Right ventricle myocardium inferior (tissue), 1 donor: ENCODE results near the gene TRUB1. TPM values are rescaled to one million over a fixed set of nuclear protein-coding genes. Genes with fewer than 3 reads are reported as not detected.
"Not testable (repeated sequence)": the region's sequence is repeated elsewhere in the genome, so short reads cannot be mapped to it uniquely, and the experiment has no call there.

Experiments used
- ATAC-seq: fragments of 200-7000 bp; cut with Tn5 transposase; one replicate; pipeline ENCODE4 v1.9.1; 2020; ENCODE audit warnings: mild to moderate bottlenecking, moderate library complexity
- DNase-seq: peaks from one replicate; pipeline ENCODE4 v3.0.0; 2021; ENCODE audit errors: missing footprints
- intact Hi-C: fragments of 100-400 bp; cut with DNase I; formaldehyde crosslinking; loops from one replicate; pipeline ENCODE4 v1.11.0; 2022
- long read RNA-seq: library from polyadenylated mRNA; unstranded; transcript quantifications from one replicate; pipeline ENCODE4 v2.0.0, GENCODE V29; 2021
- total RNA-seq: library from RNA; stranded (reverse); fragmentation: NEBNext Ultra II Directional; extraction: Animal tissue kit (Norgen Biotek cat#: 25700); gene quantifications from one replicate; pipeline ENCODE4 v1.2.1, GENCODE V29; 2021
- donor health status: DM: no; HTN: yes; CAD: no; lungs with severe emphysema.

The TRUB1 gene
- total RNA-seq = 13.9 TPM
- long read RNA-seq, transcript TRUB1-201 (8 exons, 3,408 nt) = major isoform, 7 of 8 reads
- long read RNA-seq, partial matches to known transcripts = 1 of 8 reads
- long read RNA-seq, other reads (novel, unspliced or antisense) = 0 of 8 reads

- DNase-seq = peak; percentile 95
- peak; percentile 99 for ATAC-seq
- intact Hi-C loops = no loop called here
Measured at GRCh38 chr10:114937962-114938855, at the start of gene TRUB1. Gene TRUB1, plus strand, starts transcription at chr10:114938195. Its CDS starts 59 bp downstream, at chr10:114938254.

- DNase-seq (no peak), ATAC-seq (no peak)
- intact Hi-C loops = no loop called here
Measured at GRCh38 chr10:114893251-114893650, 44.7 kb upstream of the TRUB1 start.

GRCh38 chr10:114894911-114895310, 43.1 kb upstream of the TRUB1 start:
- ATAC-seq = no peak
- intact Hi-C loops = no loop called here
- no peak for DNase-seq

GRCh38 chr10:114897011-114897410, 41.0 kb upstream of the TRUB1 start:
- DNase-seq, intact Hi-C loops, ATAC-seq: not testable (repeated sequence)

GRCh38 chr10:114897593-114897992, 40.4 kb upstream of the TRUB1 start:
- intact Hi-C loops = no loop called here
- no peak for DNase-seq
- ATAC-seq = no peak

GRCh38 chr10:114899982-114900381, 38.0 kb upstream of the TRUB1 start:
- intact Hi-C loops = no loop called here
- no peak for ATAC-seq
- no peak for DNase-seq

- intact Hi-C loops = no loop called here
- DNase-seq = no peak
Measured at GRCh38 chr10:114900658-114901057, 37.3 kb upstream of the TRUB1 start.

GRCh38 chr10:114902151-114902550, 35.8 kb upstream of the TRUB1 start:
- ATAC-seq (no peak), DNase-seq (no peak)
- intact Hi-C loops = no loop called here

More at GRCh38 chr10:114900658-114901057, 37.3 kb upstream of the TRUB1 start:
- ATAC-seq = no peak

GRCh38 chr10:114905450-114905849, 32.5 kb upstream of the TRUB1 start:
- intact Hi-C loops = no loop called here
- DNase-seq = no peak
- no peak for ATAC-seq

- ATAC-seq = no peak
- intact Hi-C loops = no loop called here
Measured at GRCh38 chr10:114906981-114907380, 31.0 kb upstream of the TRUB1 start.

GRCh38 chr10:114908896-114909295, 29.1 kb upstream of the TRUB1 start:
- intact Hi-C loops = no loop called here
- DNase-seq (no peak), ATAC-seq (no peak)

More at GRCh38 chr10:114906981-114907380, 31.0 kb upstream of the TRUB1 start:
- DNase-seq = no peak

GRCh38 chr10:114911052-114911711, 26.8 kb upstream of the TRUB1 start:
- no peak for DNase-seq
- intact Hi-C loops = no loop called here
- ATAC-seq = no peak

- DNase-seq (no peak), ATAC-seq (no peak)
- intact Hi-C loops = no loop called here
Measured at GRCh38 chr10:114911801-114912469, 26.1 kb upstream of the TRUB1 start.

GRCh38 chr10:114912470-114912859, 25.5 kb upstream of the TRUB1 start:
- intact Hi-C loops = no loop called here
- ATAC-seq (no peak), DNase-seq (no peak)

- ATAC-seq = no peak
- intact Hi-C loops = no loop called here
- no peak for DNase-seq
Measured at GRCh38 chr10:114914560-114914959, 23.4 kb upstream of the TRUB1 start.

GRCh38 chr10:114915294-114915693, 22.7 kb upstream of the TRUB1 start:
- intact Hi-C loops = no loop called here
- DNase-seq (no peak), ATAC-seq (no peak)

GRCh38 chr10:114916653-114917052, 21.3 kb upstream of the TRUB1 start:
- intact Hi-C loops = no loop called here
- ATAC-seq = no peak
- DNase-seq = no peak

- ATAC-seq = no peak
- intact Hi-C loops = no loop called here
- DNase-seq = no peak
Measured at GRCh38 chr10:114917459-114917858, 20.5 kb upstream of the TRUB1 start.

GRCh38 chr10:114917927-114918672, 19.9 kb upstream of the TRUB1 start:
- DNase-seq (no peak), ATAC-seq (no peak)

More at GRCh38 chr10:114917927-114918672, 19.9 kb upstream of the TRUB1 start:
- intact Hi-C loops = no loop called here
